NCI-H82 treated with DMSO at 0.1 percent for 48 hours (cell line): ENCODE results near the gene PNPT1.
"Not testable (repeated sequence)": the region's sequence is repeated elsewhere in the genome, so short reads cannot be mapped to it uniquely, and the experiment has no call there.

Source experiments
- DNase-seq: peaks from one replicate; lab custom pipeline; 2025; ENCODE audit not compliant: unreplicated experiment; lab: John Stamatoyannopoulos, UW

PNPT1 gene

DNA sequence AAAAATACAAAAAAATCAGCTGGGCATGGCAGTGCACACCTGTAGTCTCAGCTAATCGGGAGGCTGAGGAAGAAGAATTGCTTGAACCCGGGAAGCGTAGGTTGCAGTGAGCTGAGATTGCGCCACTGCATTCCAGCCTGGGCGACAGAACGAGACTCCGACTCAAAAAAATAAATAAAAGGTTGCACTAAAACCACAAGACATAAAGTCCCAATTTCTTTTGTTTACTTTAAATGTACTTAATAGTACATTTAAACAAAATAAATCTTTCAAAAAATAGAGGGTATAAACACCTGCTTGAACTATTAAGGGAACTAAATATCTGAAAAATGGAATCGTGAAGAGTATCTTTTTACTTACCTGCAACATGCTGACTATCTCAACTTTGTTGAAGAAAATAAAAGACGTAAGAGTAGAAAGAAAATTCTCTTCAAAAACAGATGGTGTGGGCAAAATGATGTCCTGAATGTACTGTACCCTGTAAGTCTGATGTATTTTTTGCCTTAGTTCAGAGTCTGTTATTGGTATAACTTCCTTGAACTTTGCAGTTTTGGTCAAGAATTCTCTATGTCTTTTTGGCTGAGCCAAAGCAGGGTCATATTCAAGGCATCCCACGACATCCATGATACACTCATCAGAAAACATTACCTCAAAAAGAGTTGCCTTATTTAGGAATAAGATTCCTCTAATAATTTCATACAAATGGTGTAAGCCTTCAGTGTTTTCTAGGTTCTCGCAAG is 95.4 kb downstream of the PNPT1 start:
- DNase-seq, result no peak

DNA sequence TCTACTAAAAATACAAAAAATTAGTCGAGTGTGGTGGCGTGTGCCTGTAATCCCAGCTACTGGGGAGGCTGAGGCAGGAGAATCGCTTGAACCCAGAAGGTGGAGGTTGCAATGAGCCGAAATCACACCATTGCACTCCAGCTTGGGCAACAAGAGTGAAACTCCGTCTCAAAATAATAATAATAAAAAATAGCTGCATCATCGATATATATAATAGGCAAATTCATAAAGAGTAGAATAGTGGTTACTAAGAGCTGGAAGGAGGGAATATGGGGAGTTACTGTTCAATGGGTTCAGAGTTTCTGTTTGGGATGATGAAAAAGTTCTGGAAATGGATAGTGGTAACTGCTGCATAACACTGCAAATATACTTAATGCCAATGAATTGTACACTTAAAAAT is 96.8 kb downstream of the PNPT1 start:
- DNase-seq, result not testable (repeated sequence)

DNA sequence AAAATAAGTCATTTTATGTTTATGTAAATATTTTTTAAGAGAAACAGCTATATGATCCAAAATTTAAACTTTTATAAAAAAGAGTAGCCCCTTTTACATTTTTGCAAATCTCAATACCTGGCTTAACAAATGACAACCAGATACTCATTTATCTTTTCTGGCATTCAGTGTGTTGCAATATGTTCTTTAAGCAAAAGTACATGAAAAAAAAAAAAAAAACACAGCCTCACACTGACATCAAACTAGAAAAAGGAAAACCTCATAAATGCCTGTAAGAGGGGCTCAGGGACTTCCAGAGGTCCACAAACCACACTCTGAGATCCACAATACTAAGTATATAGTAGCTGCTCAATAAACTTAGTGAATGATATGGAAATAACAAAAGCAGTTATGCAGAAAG is 98.1 kb downstream of the PNPT1 start:
- DNase-seq, result no peak

DNA sequence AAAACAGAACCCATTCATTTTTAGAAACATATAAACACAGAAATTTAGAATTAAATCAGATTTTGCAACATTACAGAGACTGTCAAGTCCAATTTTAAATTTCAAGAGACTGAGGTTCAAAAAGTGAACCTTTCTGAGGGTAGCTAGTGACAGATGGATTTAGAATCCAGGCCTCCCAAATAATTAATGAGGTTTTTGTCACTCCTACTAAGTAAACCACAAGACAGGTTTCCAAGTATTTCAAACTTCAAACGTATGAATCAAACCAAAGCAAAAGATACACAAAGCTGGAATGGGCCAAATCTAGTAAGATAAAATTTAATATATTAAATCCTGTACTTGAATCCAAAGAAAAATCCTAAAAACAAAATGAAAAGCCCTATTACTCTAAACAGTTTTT is 101.5 kb downstream of the PNPT1 start:
- no peak for DNase-seq

DNA sequence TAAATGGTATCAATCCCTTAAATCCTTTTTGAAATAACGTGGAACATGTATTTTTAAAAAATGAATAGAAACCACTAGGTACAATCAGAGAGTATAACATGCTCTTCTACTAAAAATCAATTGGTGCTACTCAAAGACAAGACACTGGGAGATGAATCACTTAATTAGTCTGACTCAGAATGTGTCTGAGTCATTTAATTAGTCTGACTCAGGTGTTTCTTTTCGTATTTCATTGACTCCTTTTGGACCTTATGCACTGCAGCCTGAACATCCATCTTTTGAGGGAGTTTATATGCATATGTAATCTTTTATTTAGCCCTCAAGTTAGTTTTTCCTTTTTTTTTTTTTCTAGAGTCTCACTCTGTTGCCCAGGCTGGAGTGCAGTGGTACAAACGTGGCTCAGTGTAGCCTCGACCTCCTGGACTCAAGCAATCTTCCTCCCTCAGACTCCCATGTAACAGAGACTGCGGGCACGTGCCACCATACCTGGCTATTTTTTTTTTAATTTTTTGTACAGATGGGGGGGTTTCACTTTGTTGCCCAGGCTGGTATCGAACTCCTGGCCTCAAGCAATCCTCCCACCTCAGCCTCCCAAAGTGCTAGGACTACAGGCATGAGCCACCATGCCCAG is 102.7 kb downstream of the PNPT1 start:
- no peak for DNase-seq

DNA sequence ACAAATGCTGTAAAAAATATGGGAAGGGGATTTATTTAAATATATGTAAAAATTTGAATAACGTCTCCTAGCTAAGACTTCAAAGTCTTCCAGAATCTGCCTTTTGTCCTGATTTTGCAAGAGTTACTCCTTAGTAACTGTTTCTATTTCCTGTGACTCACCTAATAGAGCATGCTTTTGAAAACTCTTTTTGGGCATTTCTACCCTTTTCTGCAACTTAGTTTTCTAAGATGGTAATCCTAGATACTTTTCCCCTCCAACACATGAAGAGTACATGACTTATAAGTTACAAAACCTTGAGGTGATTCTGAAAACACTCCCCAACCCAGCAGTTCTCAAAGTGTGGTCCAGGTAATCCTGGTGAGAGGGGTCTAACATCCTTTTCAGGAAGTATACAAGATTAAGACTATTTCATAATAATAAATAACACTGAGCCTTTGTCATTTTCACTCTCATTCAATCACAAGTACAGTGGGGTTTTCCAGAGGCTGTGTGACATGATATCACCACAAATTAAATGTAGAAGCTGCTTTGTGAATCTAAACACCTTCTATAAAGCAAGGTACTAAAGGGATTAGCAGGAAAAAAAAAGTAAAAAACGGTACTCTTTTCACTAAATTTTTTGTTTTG is 108.1 kb downstream of the PNPT1 start:
- DNase-seq, result no peak
